IMR-90 (cell line): ENCODE results near the gene LAPTM5.

ENCODE experiments used
- CEBPB ChIP-seq: IDR thresholded peaks from 2 replicates; pipeline ENCODE4 v1.6.1; 2012; ENCODE audit warnings: low read depth, low read length, improper control_type of control experiment
- CTCF ChIP-seq: conservative IDR thresholded peaks from 2 replicates; pipeline ENCODE4 v1.5.1; 2012; ENCODE audit warnings: mild to moderate bottlenecking, low read depth, low read length, improper control_type of control experiment
- MAFK ChIP-seq: IDR thresholded peaks from 2 replicates; pipeline ENCODE4 v1.6.1; 2012; ENCODE audit warnings: low read depth, low read length, improper control_type of control experiment
- NFE2L2 ChIP-seq: fragments of 150-350 bp; IDR thresholded peaks from 2 replicates; pipeline ENCODE4 v1.6.1; 2016; ENCODE audit warnings: low read depth, mild to moderate bottlenecking, low read length
- POLR2A ChIP-seq: IDR thresholded peaks from 2 replicates; pipeline ENCODE4 v1.6.1; 2012; ENCODE audit warnings: mild to moderate bottlenecking, low read depth, low read length
- RAD21 ChIP-seq: IDR thresholded peaks from 2 replicates; pipeline ENCODE4 v1.6.1; 2012; ENCODE audit warnings: low read length, improper control_type of control experiment

GRCh38 chr1:30684259-30684658 lies 73.3 kb downstream of the LAPTM5 start:
- TF ChIP-seq POLR2A (no peak), MAFK (no peak), CTCF (no peak), CEBPB (no peak), RAD21 (no peak), NFE2L2 (no peak)
